ENCODE measurements around the gene FKBP15. TPM values are rescaled to one million over a fixed set of nuclear protein-coding genes. Genes with fewer than 3 reads are reported as not detected.

Gene FKBP15
- total and polyA plus RNA-seq, 3 donors from 2014 or later: 14.7 to 23.5 (median 23.1) TPM

- DNase-seq: no peak
- intact Hi-C loops (cut with DNase I; ENCODE audit: low total_unique reads): loop anchor here (5.0 kb wide), 1 partner anchor 45 kb away; no protein-coding TSS in a partner anchor
- no peaks in the 10 kb centered on the region for H3K36me3 ChIP-seq (ENCODE audit: low read depth, missing control alignments)
- peaks cover 12% of the 10 kb centered on the region for H3K4me1 ChIP-seq
- TF ChIP-seq CTCF (IDR thresholded peaks at IDR 0.05): no peak
- no peak for TF ChIP-seq POLR2A (IDR thresholded peaks at IDR 0.05)
- 6% methylated on average over 17 to 20 of the region's 20 CpGs for WGBS, 2 donors
- H3K27ac ChIP-seq: peak overlapping the region; percentile 69 to 80
- no peaks in the 10 kb centered on the region for H3K9me3 ChIP-seq
- H3K4me3 ChIP-seq: peak overlapping the region; percentile 63 to 83
- no peaks in the 10 kb centered on the region for H3K27me3 ChIP-seq
These were observed 864 bp upstream of the FKBP15 start for GRCh38 chr9:113221800-113222481.

- intact Hi-C loops (cut with DNase I; ENCODE audit: low total_unique reads): loop anchor here (5.0 kb wide), 1 partner anchor 47 kb away; no protein-coding TSS in a partner anchor
- Histone ChIP-seq H3K27me3 (no peaks in the 10 kb centered on the region), H3K4me3 (peak overlapping the region; percentile 63 to 83), H3K9me3 (no peaks in the 10 kb centered on the region), H3K36me3 (ENCODE audit: low read depth, missing control alignments) (no peaks in the 10 kb centered on the region), H3K4me1 (peaks cover 12% of the 10 kb centered on the region), H3K27ac (peak overlapping the region; percentile 69 to 80)
- TF ChIP-seq CTCF (IDR thresholded peaks at IDR 0.05): no peak
- TF ChIP-seq POLR2A (IDR thresholded peaks at IDR 0.05): no peak
- no peak for DNase-seq
- WGBS, 2 donors: 7% methylated on average over 11 of the region's 11 CpGs
These were observed 542 bp downstream of the FKBP15 start for GRCh38 chr9:113220467-113221002.

- WGBS, 2 donors: 30 to 32% methylated on average over 1 of the region's 1 CpG
- no peaks in the 10 kb centered on the region for H3K36me3 ChIP-seq (ENCODE audit: low read depth, missing control alignments)
- peak overlapping the region; percentile 63 to 83 for H3K4me3 ChIP-seq
- no peaks in the 10 kb centered on the region for H3K27me3 ChIP-seq
- H3K27ac ChIP-seq: no peak overlapping the region
- no peak for DNase-seq
- TF ChIP-seq POLR2A (IDR thresholded peaks at IDR 0.05) (no peak), CTCF (IDR thresholded peaks at IDR 0.05) (no peak)
- H3K4me1 ChIP-seq: peaks cover 12% of the 10 kb centered on the region
- intact Hi-C loops (cut with DNase I; ENCODE audit: low total_unique reads): loop anchor here (5.0 kb wide), 1 partner anchor 47 kb away; no protein-coding TSS in a partner anchor
- H3K9me3 ChIP-seq: no peaks in the 10 kb centered on the region
These were observed 1.1 kb downstream of the FKBP15 start for GRCh38 chr9:113219969-113220368.

GRCh38 chr9:113219186-113219936, 1.7 kb downstream of the FKBP15 start:
- Histone ChIP-seq H3K9me3 (no peaks in the 10 kb centered on the region), H3K4me3 (no peak overlapping the region), H3K36me3 (ENCODE audit: low read depth, missing control alignments) (no peaks in the 10 kb centered on the region), H3K27me3 (no peaks in the 10 kb centered on the region), H3K27ac (no peak overlapping the region), H3K4me1 (peaks cover 12% of the 10 kb centered on the region)
- DNase-seq: no peak
- 46 to 66% methylated on average over 3 of the region's 3 CpGs for WGBS, 2 donors
- intact Hi-C loops (cut with DNase I; ENCODE audit: low total_unique reads): no loop called here
- TF ChIP-seq POLR2A (IDR thresholded peaks at IDR 0.05) (no peak), CTCF (IDR thresholded peaks at IDR 0.05) (no peak)
